ENCODE measurements around the gene FADS1.

Gene FADS1

GRCh38 chr11:61854966-61855714, 38.3 kb upstream of the FADS1 start (continued):
- no peak for TF ChIP-seq POU6F1 (CRISPR knock-in tag; IDR thresholded peaks at IDR 0.05; ENCODE audit: borderline replicate concordance, low read depth)
- no peak for TF ChIP-seq ZNF565 (CRISPR knock-in tag; conservative IDR thresholded peaks at IDR 0.05; ENCODE audit: low read depth)

- TF ChIP-seq ESRRG (CRISPR knock-in tag; IDR thresholded peaks at IDR 0.05) (no peak), SNAI2 (CRISPR knock-in tag; IDR thresholded peaks at IDR 0.05) (no peak), ZFP3 (CRISPR knock-in tag; IDR thresholded peaks at IDR 0.05) (no peak), RARB (CRISPR knock-in tag; IDR thresholded peaks at IDR 0.05) (no peak), ZC3H10 (CRISPR knock-in tag; IDR thresholded peaks at IDR 0.05) (no peak), TSHZ2 (CRISPR knock-in tag; IDR thresholded peaks at IDR 0.05) (no peak), GLIS3 (CRISPR knock-in tag; IDR thresholded peaks at IDR 0.05) (no peak), OSR1 (CRISPR knock-in tag; IDR thresholded peaks at IDR 0.05) (no peak), CREB5 (CRISPR knock-in tag; IDR thresholded peaks at IDR 0.05; ENCODE audit: low read depth) (no peak), POU6F1 (CRISPR knock-in tag; IDR thresholded peaks at IDR 0.05; ENCODE audit: borderline replicate concordance, low read depth) (no peak), ZNF70 (CRISPR knock-in tag; IDR thresholded peaks at IDR 0.05) (no peak), CSDC2 (CRISPR knock-in tag; IDR thresholded peaks at IDR 0.05) (no peak)
- no peak for ATAC-seq
Observed at GRCh38 chr11:61854206-61854895, 37.5 kb upstream of the FADS1 start.

- no peak for ATAC-seq
Observed at GRCh38 chr11:61853698-61854169, 36.9 kb upstream of the FADS1 start.

More at GRCh38 chr11:61853698-61854169, 36.9 kb upstream of the FADS1 start:
- no peak for TF ChIP-seq ISL1 (CRISPR knock-in tag; IDR thresholded peaks at IDR 0.05)
- TF ChIP-seq ESRRG (CRISPR knock-in tag; IDR thresholded peaks at IDR 0.05) = no peak
- no peak for TF ChIP-seq SNAI2 (CRISPR knock-in tag; IDR thresholded peaks at IDR 0.05)
- no peak for TF ChIP-seq CSRNP3 (CRISPR knock-in tag; IDR thresholded peaks at IDR 0.05)
- TF ChIP-seq POU6F1 (CRISPR knock-in tag; IDR thresholded peaks at IDR 0.05; ENCODE audit: borderline replicate concordance, low read depth) = no peak
- no peak for TF ChIP-seq TOX (CRISPR knock-in tag; IDR thresholded peaks at IDR 0.05; ENCODE audit: borderline replicate concordance)
- no peak for TF ChIP-seq RARB (CRISPR knock-in tag; IDR thresholded peaks at IDR 0.05)
- TF ChIP-seq ZFP30 (CRISPR knock-in tag; IDR thresholded peaks at IDR 0.05) = no peak
- TF ChIP-seq OSR1 (CRISPR knock-in tag; IDR thresholded peaks at IDR 0.05) = no peak
- TF ChIP-seq CSDC2 (CRISPR knock-in tag; IDR thresholded peaks at IDR 0.05) = no peak

Data from SK-N-SH treated with all-trans-retinoic acid at 6 μM for 48 hours (cell line).